ENCODE results near the gene ADCY2.

Gene ADCY2

DNA sequence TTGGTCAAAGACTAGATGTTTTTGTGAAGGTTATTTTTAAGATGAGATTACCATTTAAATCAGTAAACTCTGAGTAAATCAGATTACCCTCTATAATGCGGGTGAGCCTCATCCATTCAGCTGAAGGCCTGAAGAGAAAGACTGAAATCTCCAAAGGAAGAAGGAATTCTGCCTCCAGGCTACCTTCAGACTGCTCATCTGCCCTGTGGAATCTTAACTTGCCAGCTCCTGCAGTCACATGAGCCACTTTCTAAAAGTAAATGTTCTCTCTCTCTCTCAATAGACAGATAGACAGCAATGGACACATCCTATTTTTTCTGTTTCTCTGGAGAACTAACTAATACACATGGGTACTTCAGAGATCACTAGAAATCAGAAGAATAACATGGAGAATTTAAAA is 272.2 kb downstream of the ADCY2 start:
- Histone ChIP-seq H3K27ac (no peak overlapping the region), H3K9me3 (no peaks in the 10 kb centered on the region), H3K4me3 (no peak overlapping the region), H3K27me3 (no peaks in the 10 kb centered on the region), H3K36me3 (no peaks in the 10 kb centered on the region), H3K4me1 (no peaks in the 10 kb centered on the region)
- intact Hi-C loops (cut with DNase I; ENCODE audit: low total_unique reads) = no loop called here
- DNase-seq = no peak
- TF ChIP-seq, protein P1, sequence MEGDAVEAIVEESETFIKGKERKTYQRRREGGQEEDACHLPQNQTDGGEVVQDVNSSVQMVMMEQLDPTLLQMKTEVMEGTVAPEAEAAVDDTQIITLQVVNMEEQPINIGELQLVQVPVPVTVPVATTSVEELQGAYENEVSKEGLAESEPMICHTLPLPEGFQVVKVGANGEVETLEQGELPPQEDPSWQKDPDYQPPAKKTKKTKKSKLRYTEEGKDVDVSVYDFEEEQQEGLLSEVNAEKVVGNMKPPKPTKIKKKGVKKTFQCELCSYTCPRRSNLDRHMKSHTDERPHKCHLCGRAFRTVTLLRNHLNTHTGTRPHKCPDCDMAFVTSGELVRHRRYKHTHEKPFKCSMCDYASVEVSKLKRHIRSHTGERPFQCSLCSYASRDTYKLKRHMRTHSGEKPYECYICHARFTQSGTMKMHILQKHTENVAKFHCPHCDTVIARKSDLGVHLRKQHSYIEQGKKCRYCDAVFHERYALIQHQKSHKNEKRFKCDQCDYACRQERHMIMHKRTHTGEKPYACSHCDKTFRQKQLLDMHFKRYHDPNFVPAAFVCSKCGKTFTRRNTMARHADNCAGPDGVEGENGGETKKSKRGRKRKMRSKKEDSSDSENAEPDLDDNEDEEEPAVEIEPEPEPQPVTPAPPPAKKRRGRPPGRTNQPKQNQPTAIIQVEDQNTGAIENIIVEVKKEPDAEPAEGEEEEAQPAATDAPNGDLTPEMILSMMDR (IDR thresholded peaks at IDR 0.05) = no peak

DNA sequence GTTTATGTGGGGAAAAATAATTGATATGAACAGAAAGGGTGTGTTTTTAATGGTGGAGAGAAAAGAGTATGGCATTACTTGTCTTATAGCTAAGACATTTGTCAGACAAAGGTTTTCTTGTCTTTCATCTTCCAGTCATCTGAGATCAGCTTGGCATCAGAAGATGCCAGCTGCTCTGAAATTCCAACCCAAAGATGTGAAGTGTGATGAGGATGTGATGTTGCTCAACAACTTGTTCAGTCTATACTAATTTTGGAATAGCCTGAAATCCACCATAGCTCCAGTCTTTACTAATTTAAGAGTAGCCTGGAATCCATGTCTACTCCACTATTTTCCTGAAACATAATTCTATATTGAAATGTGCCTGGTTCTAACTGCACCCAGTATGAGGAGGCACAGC is 272.7 kb downstream of the ADCY2 start:
- DNase-seq = no peak
- Histone ChIP-seq H3K9me3 (no peaks in the 10 kb centered on the region), H3K27ac (no peak overlapping the region), H3K27me3 (no peaks in the 10 kb centered on the region), H3K4me3 (no peak overlapping the region), H3K4me1 (no peaks in the 10 kb centered on the region), H3K36me3 (no peaks in the 10 kb centered on the region)
- TF ChIP-seq, protein P1 (IDR thresholded peaks at IDR 0.05) = no peak
- intact Hi-C loops (cut with DNase I; ENCODE audit: low total_unique reads) = no loop called here

DNA sequence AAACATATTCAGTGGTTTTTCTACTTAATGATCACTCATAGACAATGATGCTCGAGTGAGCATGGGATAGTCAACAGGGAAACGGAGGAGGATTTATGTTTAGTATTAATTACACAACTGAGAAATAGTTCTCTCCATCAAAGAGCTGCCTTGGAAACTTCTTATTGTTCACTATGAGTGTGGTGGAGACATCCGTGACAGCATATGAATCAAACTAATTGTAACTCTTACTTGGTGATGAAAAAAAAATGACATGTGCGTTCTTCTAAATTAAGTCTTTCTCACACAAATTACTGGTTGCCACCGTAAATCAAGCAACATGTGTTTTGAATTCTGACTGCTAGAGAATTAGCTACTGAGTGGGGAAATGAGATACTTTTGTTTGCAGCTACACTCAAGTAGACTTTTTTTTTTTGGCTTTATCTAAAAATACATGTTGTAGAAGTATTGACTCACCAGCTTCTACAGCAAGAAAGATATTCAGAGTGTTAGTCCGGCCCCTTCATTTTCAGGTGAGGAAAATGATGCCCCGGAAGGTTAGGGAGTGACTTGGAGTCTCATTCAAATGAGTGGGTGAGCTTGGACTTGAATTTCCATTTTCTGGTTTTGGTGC is 275.5 kb downstream of the ADCY2 start:
- no peak overlapping the region for H3K27ac ChIP-seq
- TF ChIP-seq, protein P1 (IDR thresholded peaks at IDR 0.05) = no peak
- no peaks in the 10 kb centered on the region for H3K9me3 ChIP-seq
- H3K4me3 ChIP-seq = no peak overlapping the region
- DNase-seq = no peak
- no peaks in the 10 kb centered on the region for H3K36me3 ChIP-seq
- intact Hi-C loops (cut with DNase I; ENCODE audit: low total_unique reads) = no loop called here
- H3K27me3 ChIP-seq = no peaks in the 10 kb centered on the region
- no peaks in the 10 kb centered on the region for H3K4me1 ChIP-seq

DNA sequence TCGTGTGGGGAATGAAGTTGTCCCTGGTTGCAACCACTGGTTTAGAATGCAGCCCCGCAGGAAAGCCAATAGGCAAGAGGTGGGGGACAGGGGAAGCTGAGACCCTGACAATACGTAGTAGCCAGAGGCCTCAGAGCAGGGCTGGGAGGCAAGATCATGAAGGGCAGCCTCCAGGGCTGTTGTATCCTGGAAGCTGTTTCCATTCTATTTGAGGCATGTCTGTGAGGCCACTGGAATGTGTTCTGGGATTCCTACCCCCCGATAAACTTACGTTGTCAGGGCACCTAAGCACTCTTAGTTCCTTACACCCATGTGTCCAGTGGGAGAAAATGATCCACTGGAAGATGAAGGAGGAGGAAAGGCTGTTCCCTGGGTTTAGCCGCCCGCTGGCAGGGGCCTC is 277.7 kb downstream of the ADCY2 start:
- Histone ChIP-seq H3K36me3 (no peaks in the 10 kb centered on the region), H3K27me3 (no peaks in the 10 kb centered on the region), H3K9me3 (no peaks in the 10 kb centered on the region), H3K4me1 (no peaks in the 10 kb centered on the region), H3K4me3 (no peak overlapping the region), H3K27ac (no peak overlapping the region)
- TF ChIP-seq, protein P1 (IDR thresholded peaks at IDR 0.05) = no peak
- DNase-seq = no peak
- intact Hi-C loops (cut with DNase I; ENCODE audit: low total_unique reads) = no loop called here

DNA sequence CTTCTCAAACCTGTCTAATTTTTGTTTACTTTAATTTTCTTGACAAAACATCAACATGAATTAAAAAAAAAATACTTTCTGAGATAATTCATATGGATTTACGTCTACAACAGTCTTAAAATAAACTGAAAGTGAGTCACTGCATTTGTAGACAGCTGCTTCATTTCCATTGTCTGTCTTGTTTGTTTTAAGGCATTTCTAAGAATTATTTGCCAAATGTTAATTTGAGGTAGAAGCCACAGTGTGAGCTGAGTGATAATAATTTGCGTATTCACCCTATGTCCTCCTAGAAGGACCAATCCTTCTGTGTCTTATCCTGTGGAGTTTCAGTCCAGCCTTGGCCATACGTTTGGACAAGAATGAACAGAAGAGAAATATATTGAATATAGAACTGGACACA is 280.5 kb downstream of the ADCY2 start:
- no peak overlapping the region for H3K4me3 ChIP-seq
- H3K27ac ChIP-seq = no peak overlapping the region
- intact Hi-C loops (cut with DNase I; ENCODE audit: low total_unique reads) = no loop called here
- no peaks in the 10 kb centered on the region for H3K4me1 ChIP-seq
- TF ChIP-seq, protein P1 (IDR thresholded peaks at IDR 0.05) = no peak
- H3K9me3 ChIP-seq = no peaks in the 10 kb centered on the region
- no peaks in the 10 kb centered on the region for H3K27me3 ChIP-seq
- H3K36me3 ChIP-seq = no peaks in the 10 kb centered on the region
- DNase-seq = no peak

DNA sequence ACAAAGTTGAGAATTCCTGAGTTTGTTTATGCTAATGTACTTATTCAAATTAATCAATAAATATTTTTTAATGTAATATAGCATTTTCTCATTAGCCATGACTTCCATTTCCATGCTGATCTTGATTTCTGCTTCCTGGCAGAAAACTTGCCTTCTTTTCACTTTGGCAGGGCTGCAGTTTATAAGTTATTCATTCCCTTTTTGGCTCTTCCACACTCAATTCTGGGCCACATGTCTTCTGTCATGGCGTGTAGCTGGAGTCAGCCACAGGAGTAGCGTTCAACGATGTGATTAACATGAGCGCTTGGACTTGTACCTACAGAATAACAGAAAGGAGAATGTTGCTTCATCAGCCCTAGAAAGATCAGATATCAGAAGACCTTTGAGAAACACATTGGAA is 282.1 kb downstream of the ADCY2 start:
- intact Hi-C loops (cut with DNase I; ENCODE audit: low total_unique reads) = no loop called here
- no peak for DNase-seq

More for the DNA sequence above, 282.1 kb downstream of the ADCY2 start:
- no peaks in the 10 kb centered on the region for H3K36me3 ChIP-seq
- H3K4me3 ChIP-seq = no peak overlapping the region
- TF ChIP-seq, protein P1 (IDR thresholded peaks at IDR 0.05) = no peak
- H3K4me1 ChIP-seq = no peaks in the 10 kb centered on the region
- H3K27me3 ChIP-seq = no peaks in the 10 kb centered on the region
- no peaks in the 10 kb centered on the region for H3K9me3 ChIP-seq
- no peak overlapping the region for H3K27ac ChIP-seq
